ENCODE measurements around the gene FCHSD2.
"Not testable (repeated sequence)": the region's sequence is repeated elsewhere in the genome, so short reads cannot be mapped to it uniquely, and the experiment has no call there.

- TF ChIP-seq SP1 (IDR thresholded peaks at IDR 0.05); L3MBTL2 (conservative IDR thresholded peaks at IDR 0.05); BHLHE40 (IDR thresholded peaks at IDR 0.05; ENCODE audit: borderline replicate concordance); FOXM1 (IDR thresholded peaks at IDR 0.05; ENCODE audit: borderline replicate concordance); FOXK2 (IDR thresholded peaks at IDR 0.05): not testable (repeated sequence)
Measured at GRCh38 chr11:72977782-72978181, 164.3 kb downstream of the FCHSD2 start.
